H7 (cell line): ENCODE measurements around the gene ZDHHC14. TPM values are rescaled to one million over a fixed set of nuclear protein-coding genes. Genes with fewer than 3 reads are reported as not detected.
A peak's percentile ranks its signal among the peaks of the same experiment; 100 is the strongest.

Experiments used
- DNase-seq: peaks from one replicate; pipeline ENCODE4 v3.0.0; 2012
- H3K27me3 ChIP-seq: 2 replicates; pipeline ENCODE4 v1.6.0; 2011; ENCODE audit warnings: mild to moderate bottlenecking, low read length; ENCODE audit not compliant: control insufficient read depth, insufficient read depth
- H3K36me3 ChIP-seq: replicated peaks from 2 replicates; pipeline ENCODE4 v1.5.1; 2011; ENCODE audit warnings: low read length; ENCODE audit not compliant: control insufficient read depth, insufficient read depth
- H3K4me3 ChIP-seq: 2 replicates; pipeline ENCODE4 v1.5.1; 2011; ENCODE audit warnings: low read depth, mild to moderate bottlenecking, control low read depth, low read length, moderate library complexity; ENCODE audit not compliant: insufficient read depth
- total RNA-seq: library from RNA; depleted of rRNA; stranded (reverse); fragments of >200 nt; shearing (Covaris generic); gene quantifications from 2 replicates; pipeline ENCODE4 v1.2.3, GENCODE V29; 2014

The ZDHHC14 gene
- total RNA-seq, 1 experiment from 2014 or later, result 1.1 TPM

GRCh38 chr6:157488058-157488457 lies 107.1 kb downstream of the ZDHHC14 start:
- H3K27me3 ChIP-seq, result no peaks in the 10 kb centered on the region
- no peak for DNase-seq
- H3K4me3 ChIP-seq, result no peak overlapping the region
- H3K36me3 ChIP-seq, result no peaks in the 10 kb centered on the region

GRCh38 chr6:157488716-157489118 lies 107.7 kb downstream of the ZDHHC14 start:
- peak; percentile 61 for DNase-seq
- no peak overlapping the region for H3K4me3 ChIP-seq
- H3K36me3 ChIP-seq, result no peaks in the 10 kb centered on the region
- H3K27me3 ChIP-seq, result no peaks in the 10 kb centered on the region

- DNase-seq, result no peak
Measured at GRCh38 chr6:157490611-157491269, 109.8 kb downstream of the ZDHHC14 start.

GRCh38 chr6:157491571-157492232 lies 110.7 kb downstream of the ZDHHC14 start:
- Histone ChIP-seq H3K4me3 (no peak overlapping the region), H3K36me3 (no peaks in the 10 kb centered on the region), H3K27me3 (no peaks in the 10 kb centered on the region)
- DNase-seq, result no peak

More at GRCh38 chr6:157490611-157491269, 109.8 kb downstream of the ZDHHC14 start:
- no peaks in the 10 kb centered on the region for H3K36me3 ChIP-seq
- no peak overlapping the region for H3K4me3 ChIP-seq
- no peaks in the 10 kb centered on the region for H3K27me3 ChIP-seq

- no peak overlapping the region for H3K4me3 ChIP-seq
- H3K27me3 ChIP-seq, result no peaks in the 10 kb centered on the region
- no peaks in the 10 kb centered on the region for H3K36me3 ChIP-seq
- DNase-seq, result no peak
Measured at GRCh38 chr6:157492249-157492648, 111.3 kb downstream of the ZDHHC14 start.

- Histone ChIP-seq H3K27me3 (no peaks in the 10 kb centered on the region), H3K4me3 (no peak overlapping the region), H3K36me3 (no peaks in the 10 kb centered on the region)
- DNase-seq, result no peak
Measured at GRCh38 chr6:157492741-157493140, 111.8 kb downstream of the ZDHHC14 start.

- Histone ChIP-seq H3K36me3 (no peaks in the 10 kb centered on the region), H3K27me3 (no peaks in the 10 kb centered on the region), H3K4me3 (no peak overlapping the region)
- DNase-seq, result no peak
Measured at GRCh38 chr6:157493173-157493572, 112.2 kb downstream of the ZDHHC14 start.

- Histone ChIP-seq H3K27me3 (no peaks in the 10 kb centered on the region), H3K36me3 (no peaks in the 10 kb centered on the region), H3K4me3 (no peak overlapping the region)
- DNase-seq, result no peak
Measured at GRCh38 chr6:157493576-157493975, 112.6 kb downstream of the ZDHHC14 start.

GRCh38 chr6:157494132-157494710 lies 113.2 kb downstream of the ZDHHC14 start:
- H3K36me3 ChIP-seq, result no peaks in the 10 kb centered on the region
- DNase-seq, result no peak
- no peak overlapping the region for H3K4me3 ChIP-seq
- H3K27me3 ChIP-seq, result no peaks in the 10 kb centered on the region

GRCh38 chr6:157496534-157497095 lies 115.6 kb downstream of the ZDHHC14 start:
- Histone ChIP-seq H3K27me3 (no peaks in the 10 kb centered on the region), H3K36me3 (no peaks in the 10 kb centered on the region), H3K4me3 (no peak overlapping the region)
- no peak for DNase-seq

GRCh38 chr6:157497579-157497978 lies 116.6 kb downstream of the ZDHHC14 start:
- Histone ChIP-seq H3K36me3 (no peaks in the 10 kb centered on the region), H3K27me3 (no peaks in the 10 kb centered on the region), H3K4me3 (no peak overlapping the region)
- no peak for DNase-seq

- DNase-seq, result no peak
- H3K36me3 ChIP-seq, result no peaks in the 10 kb centered on the region
- no peaks in the 10 kb centered on the region for H3K27me3 ChIP-seq
- H3K4me3 ChIP-seq, result no peak overlapping the region
Measured at GRCh38 chr6:157498817-157499216, 117.8 kb downstream of the ZDHHC14 start.

GRCh38 chr6:157500022-157500421 lies 119.0 kb downstream of the ZDHHC14 start:
- DNase-seq, result no peak
- H3K36me3 ChIP-seq, result no peaks in the 10 kb centered on the region

GRCh38 chr6:157503018-157503747 lies 122.2 kb downstream of the ZDHHC14 start:
- Histone ChIP-seq H3K36me3 (no peaks in the 10 kb centered on the region), H3K27me3 (no peaks in the 10 kb centered on the region), H3K4me3 (no peak overlapping the region)
- DNase-seq, result no peak

More at GRCh38 chr6:157500022-157500421, 119.0 kb downstream of the ZDHHC14 start:
- no peak overlapping the region for H3K4me3 ChIP-seq
- H3K27me3 ChIP-seq, result no peaks in the 10 kb centered on the region
